ENCODE measurements around the gene KRTAP13-2. TPM values are rescaled to one million over a fixed set of nuclear protein-coding genes. Genes with fewer than 3 reads are reported as not detected.

Gene KRTAP13-2
- not detected in 2 replicates for total RNA-seq

GRCh38 chr21:30372139-30372770 lies at the start of gene KRTAP13-2:
Gene KRTAP13-2 (minus strand): TSS chr21:30372271. CDS start chr21:30372213, 58 bp downstream.

DNA sequence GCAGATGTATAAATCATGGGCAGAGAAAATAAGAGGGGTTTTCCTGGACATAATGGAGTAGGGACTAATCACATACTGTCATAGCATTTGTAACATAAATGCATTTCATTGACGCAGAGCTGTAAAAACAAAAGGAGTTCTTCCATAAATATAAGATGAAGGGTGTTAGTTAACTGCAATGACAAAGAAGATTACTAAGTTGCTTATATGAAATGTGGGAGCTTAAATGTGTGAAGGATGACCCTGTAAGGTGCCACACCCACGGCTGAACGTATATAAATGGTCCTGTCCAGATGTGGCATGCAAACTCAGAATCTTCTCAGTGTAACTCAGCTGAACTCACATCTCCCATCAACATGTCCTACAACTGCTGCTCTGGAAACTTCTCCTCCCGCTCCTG lies 23.7 kb upstream of the KRTAP13-2 start, which contains the start of gene KRTAP13-1:
Gene KRTAP13-1, plus strand, starts transcription at position 301 of the 400 bp plus-strand sequence. Its CDS starts 56 bp downstream, at position 357.

GRCh38 chr21:30348506-30348905 lies 23.6 kb downstream of the KRTAP13-2 start, which contains the start of gene KRTAP23-1:
Gene KRTAP23-1 (minus strand): TSS chr21:30348606. CDS start chr21:30348606, 0 bp downstream.

GRCh38 chr21:30337276-30337744 lies 34.8 kb downstream of the KRTAP13-2 start, which contains the start of gene KRTAP27-1:
Gene KRTAP27-1 (minus strand): TSS chr21:30337694. CDS start chr21:30337668, 26 bp downstream.

Small RNA genes within 50 kb of the gene (small RNA-seq; reads per million reads assigned to genes)
- gene KRTAP23-1 (not detected), gene MIR4327 (not detected)

Other genes starting within 250 kb of the KRTAP13-2 start
- gene CLDN17, start 205.5 kb downstream of the KRTAP13-2 start, total RNA-seq, result not detected in 2 replicates
- gene CLDN8, start 156.2 kb downstream of the KRTAP13-2 start, total RNA-seq, result under 0.01 TPM in 1 of 2 replicates, not detected in the other
- not detected in 2 replicates for gene KRTAP24-1, start 89.3 kb downstream of the KRTAP13-2 start, total RNA-seq
- gene KRTAP25-1, start 82.8 kb downstream of the KRTAP13-2 start, total RNA-seq, result not detected in 2 replicates
- gene KRTAP26-1, start 52.0 kb downstream of the KRTAP13-2 start, total RNA-seq, result not detected in 2 replicates
- not detected in 2 replicates for gene KRTAP27-1, start 34.6 kb downstream of the KRTAP13-2 start, total RNA-seq
- not detected in 2 replicates for gene KRTAP23-1, start 23.7 kb downstream of the KRTAP13-2 start, total RNA-seq
- not detected in 2 replicates for gene KRTAP13-1, start 23.8 kb upstream of the KRTAP13-2 start, total RNA-seq
- gene KRTAP13-3, start 53.7 kb upstream of the KRTAP13-2 start, total RNA-seq, result not detected in 2 replicates
- not detected in 2 replicates for gene KRTAP13-4, start 57.9 kb upstream of the KRTAP13-2 start, total RNA-seq
- not detected in 2 replicates for gene KRTAP15-1, start 68.0 kb upstream of the KRTAP13-2 start, total RNA-seq
- not detected in 2 replicates for gene KRTAP19-1, start 108.1 kb upstream of the KRTAP13-2 start, total RNA-seq
- not detected in 2 replicates for gene KRTAP19-2, start 115.2 kb upstream of the KRTAP13-2 start, total RNA-seq
- gene KRTAP19-3, start 119.7 kb upstream of the KRTAP13-2 start, total RNA-seq, result not detected in 2 replicates
- not detected in 2 replicates for gene KRTAP19-4, start 124.9 kb upstream of the KRTAP13-2 start, total RNA-seq
- gene KRTAP19-5, start 129.9 kb upstream of the KRTAP13-2 start, total RNA-seq, result not detected in 2 replicates
- not detected in 2 replicates for gene KRTAP19-6, start 169.6 kb upstream of the KRTAP13-2 start, total RNA-seq
- gene KRTAP19-7, start 189.0 kb upstream of the KRTAP13-2 start, total RNA-seq, result not detected in 2 replicates
- not detected in 2 replicates for gene KRTAP22-2, start 218.1 kb upstream of the KRTAP13-2 start, total RNA-seq
- gene KRTAP6-3, start 220.2 kb upstream of the KRTAP13-2 start, total RNA-seq, result not detected in 2 replicates
- gene KRTAP6-2, start 226.6 kb upstream of the KRTAP13-2 start, total RNA-seq, result not detected in 2 replicates
- not detected in 2 replicates for gene KRTAP22-1, start 228.8 kb upstream of the KRTAP13-2 start, total RNA-seq
- gene KRTAP6-1, start 241.7 kb upstream of the KRTAP13-2 start, total RNA-seq, result not detected in 2 replicates
- not detected in 2 replicates for gene KRTAP20-1, start 244.2 kb upstream of the KRTAP13-2 start, total RNA-seq
- gene KRTAP20-4, start 248.4 kb upstream of the KRTAP13-2 start, total RNA-seq, result not detected in 2 replicates